Measurements from ENCODE around the gene CDH4. TPM values are rescaled to one million over a fixed set of nuclear protein-coding genes. Genes with fewer than 3 reads are reported as not detected.

The CDH4 gene
- total and polyA plus RNA-seq, 8 donors: under 0.01 to 2.2 (median 0.11) TPM; not detected in 2

DNA sequence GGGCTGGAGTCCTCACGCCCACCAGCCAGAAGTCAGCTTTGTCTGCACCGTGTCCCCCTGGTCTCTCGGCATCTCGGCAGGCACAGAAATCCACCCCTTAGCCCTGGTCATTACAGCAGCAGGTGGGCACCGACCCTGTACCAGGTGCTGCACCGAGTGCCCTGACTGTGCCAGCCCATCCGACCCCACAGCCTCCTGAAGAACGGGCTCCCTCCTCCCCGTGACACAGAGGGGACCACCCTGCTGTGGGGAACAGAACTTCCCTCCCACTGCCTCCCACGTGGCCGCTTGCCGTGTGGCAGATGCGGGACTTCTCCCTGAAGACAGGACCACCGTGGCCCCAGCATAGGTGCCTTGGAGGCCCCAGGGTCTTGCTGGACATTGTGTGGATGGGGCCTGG is 652.4 kb downstream of the CDH4 start:
- H3K4me1 ChIP-seq: peaks cover 0 to 6% (median 0%) of the 10 kb centered on the region in 4 donors
- H3K4me3 ChIP-seq: no peak overlapping the region
- H3K27me3 ChIP-seq: peaks cover 0 to 84% (median 36%) of the 10 kb centered on the region in 3 donors
- H3K9me3 ChIP-seq: no peaks in the 10 kb centered on the region
- intact Hi-C loops (cut with DNase I; ENCODE audit: low total_unique reads): no loop called here
- WGBS, 5 donors: 78 to 90% (median 83%) methylated on average over 14 of the region's 14 CpGs
- no peak overlapping the region for H3K27ac ChIP-seq
- no peaks in the 10 kb centered on the region for H3K36me3 ChIP-seq
- no peak for DNase-seq
- TF ChIP-seq POLR2AphosphoS5 (IDR thresholded peaks at IDR 0.05) (no peak), POLR2A (IDR thresholded peaks at IDR 0.05) (no peak), EP300 (IDR thresholded peaks at IDR 0.05) (no peak)
- TF ChIP-seq, protein P1, sequence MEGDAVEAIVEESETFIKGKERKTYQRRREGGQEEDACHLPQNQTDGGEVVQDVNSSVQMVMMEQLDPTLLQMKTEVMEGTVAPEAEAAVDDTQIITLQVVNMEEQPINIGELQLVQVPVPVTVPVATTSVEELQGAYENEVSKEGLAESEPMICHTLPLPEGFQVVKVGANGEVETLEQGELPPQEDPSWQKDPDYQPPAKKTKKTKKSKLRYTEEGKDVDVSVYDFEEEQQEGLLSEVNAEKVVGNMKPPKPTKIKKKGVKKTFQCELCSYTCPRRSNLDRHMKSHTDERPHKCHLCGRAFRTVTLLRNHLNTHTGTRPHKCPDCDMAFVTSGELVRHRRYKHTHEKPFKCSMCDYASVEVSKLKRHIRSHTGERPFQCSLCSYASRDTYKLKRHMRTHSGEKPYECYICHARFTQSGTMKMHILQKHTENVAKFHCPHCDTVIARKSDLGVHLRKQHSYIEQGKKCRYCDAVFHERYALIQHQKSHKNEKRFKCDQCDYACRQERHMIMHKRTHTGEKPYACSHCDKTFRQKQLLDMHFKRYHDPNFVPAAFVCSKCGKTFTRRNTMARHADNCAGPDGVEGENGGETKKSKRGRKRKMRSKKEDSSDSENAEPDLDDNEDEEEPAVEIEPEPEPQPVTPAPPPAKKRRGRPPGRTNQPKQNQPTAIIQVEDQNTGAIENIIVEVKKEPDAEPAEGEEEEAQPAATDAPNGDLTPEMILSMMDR (IDR thresholded peaks at IDR 0.05): no peak

DNA sequence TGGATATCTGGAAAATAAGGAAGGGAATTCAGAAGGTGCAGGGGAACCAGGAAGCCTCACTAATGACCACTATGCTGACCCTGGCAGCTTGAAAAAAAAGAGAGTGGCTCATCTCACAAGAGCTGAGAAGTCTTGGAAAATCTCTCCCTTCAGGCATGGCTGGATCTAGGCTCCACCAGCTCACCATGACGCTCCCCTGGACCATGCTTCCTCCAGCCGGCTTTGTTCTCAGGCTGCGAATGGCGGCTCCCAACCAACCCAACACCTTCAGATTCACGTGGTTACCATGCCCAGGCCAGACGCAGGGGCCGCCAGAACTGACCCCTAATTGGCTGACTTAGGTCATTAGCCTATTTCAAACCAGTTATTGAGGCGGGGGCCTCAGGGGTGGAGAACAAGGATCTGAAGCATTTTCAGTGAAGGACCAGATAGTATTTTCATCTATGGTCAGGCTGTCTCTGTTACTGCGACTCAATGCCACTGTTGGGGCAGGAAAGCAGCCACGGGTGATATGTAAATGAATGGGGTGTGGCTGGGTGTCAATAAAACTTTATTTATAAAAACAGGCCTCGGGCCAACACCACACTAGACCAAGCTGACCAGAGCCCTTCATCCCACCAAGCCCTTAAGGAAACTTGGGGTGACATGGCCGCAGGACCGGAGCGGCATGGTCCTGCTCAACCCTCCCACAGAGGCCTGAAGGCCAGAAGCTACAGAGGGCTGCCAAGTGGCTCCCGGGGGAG is 653.9 kb downstream of the CDH4 start:
- TF ChIP-seq POLR2A (IDR thresholded peaks at IDR 0.05): no peak
- Histone ChIP-seq H3K4me1 (peaks cover 0 to 6% (median 0%) of the 10 kb centered on the region in 4 donors), H3K9me3 (peaks cover 0 to 7% (median 6%) of the 10 kb centered on the region in 4 donors), H3K27me3 (peaks cover 0 to 74% (median 29%) of the 10 kb centered on the region in 3 donors), H3K4me3 (no peak overlapping the region), H3K36me3 (no peaks in the 10 kb centered on the region), H3K27ac (no peak overlapping the region)
- DNase-seq: no peak
- WGBS, 5 donors: 89 to 92% (median 90%) methylated on average over 12 to 15 of the region's 15 CpGs
- intact Hi-C loops (cut with DNase I; ENCODE audit: low total_unique reads): no loop called here

- DNase-seq: no peak
Measured at GRCh38 chr20:61907081-61907891, 655.2 kb downstream of the CDH4 start.

DNA sequence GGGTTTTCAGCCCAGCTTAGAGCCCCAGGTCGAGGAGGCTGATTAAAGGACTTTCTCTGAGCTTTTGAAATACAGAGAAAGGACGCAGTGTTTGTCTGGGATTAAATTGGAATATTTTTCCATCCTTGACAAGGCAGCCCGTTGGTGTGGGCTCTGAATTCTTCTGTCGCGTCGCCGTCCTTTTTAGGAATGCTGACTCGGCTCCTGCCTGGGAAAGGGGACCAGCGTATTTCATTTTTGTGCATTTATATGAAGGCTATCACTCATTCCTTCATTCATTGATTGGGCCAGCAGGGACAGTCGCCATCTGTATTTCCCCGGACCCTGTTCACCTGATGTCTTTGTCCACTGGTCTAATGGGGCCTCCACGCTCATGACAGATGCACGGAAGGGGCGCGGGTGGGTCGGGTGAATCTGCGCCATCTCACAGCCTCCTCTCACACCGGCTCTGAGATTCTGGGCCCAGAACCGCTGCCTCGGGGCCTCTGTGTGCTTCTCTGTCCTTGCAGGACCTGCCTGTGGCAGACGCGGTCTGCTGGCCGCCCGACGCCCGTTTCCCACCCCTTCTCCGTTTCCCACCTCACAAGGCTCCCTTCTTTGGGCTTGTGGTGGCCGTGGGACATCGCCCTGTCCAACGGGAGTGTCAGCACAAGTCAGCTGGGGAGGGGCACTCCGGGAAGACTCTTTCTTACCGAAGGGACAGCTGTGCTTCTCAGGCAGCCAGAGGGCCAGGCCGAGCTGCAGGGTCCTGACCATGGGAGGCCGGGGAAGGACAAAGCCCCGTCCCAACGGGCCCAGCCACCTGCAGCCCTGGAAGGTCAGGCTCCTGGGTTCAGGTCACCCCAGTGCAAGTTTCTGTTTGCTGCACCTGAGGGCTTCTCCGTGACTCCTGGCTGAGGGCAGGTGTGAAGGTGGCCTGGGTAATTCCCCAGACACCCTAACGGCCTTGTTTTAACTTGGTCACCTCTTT is 656.3 kb downstream of the CDH4 start:
- no peak overlapping the region for H3K27ac ChIP-seq
- DNase-seq: no peak
- H3K27me3 ChIP-seq: peaks cover 0 to 63% (median 13%) of the 10 kb centered on the region in 3 donors
- H3K9me3 ChIP-seq: peaks cover 0 to 9% (median 8%) of the 10 kb centered on the region in 4 donors
- no peaks in the 10 kb centered on the region for H3K4me1 ChIP-seq
- no peak for TF ChIP-seq POLR2AphosphoS5 (IDR thresholded peaks at IDR 0.05)
- TF ChIP-seq POLR2A (IDR thresholded peaks at IDR 0.05): no peak
- TF ChIP-seq, protein P1 (IDR thresholded peaks at IDR 0.05): no peak
- TF ChIP-seq EP300 (IDR thresholded peaks at IDR 0.05): no peak
- no peak overlapping the region for H3K4me3 ChIP-seq
- WGBS, 5 donors: 73 to 87% (median 79%) methylated on average over 32 to 38 of the region's 38 CpGs
- H3K36me3 ChIP-seq: no peaks in the 10 kb centered on the region
- intact Hi-C loops (cut with DNase I; ENCODE audit: low total_unique reads): no loop called here

More at GRCh38 chr20:61907081-61907891, 655.2 kb downstream of the CDH4 start:
- no peak for TF ChIP-seq POLR2A (IDR thresholded peaks at IDR 0.05)
- TF ChIP-seq, protein P1 (IDR thresholded peaks at IDR 0.05): no peak
- no peak for TF ChIP-seq POLR2AphosphoS5 (IDR thresholded peaks at IDR 0.05)
- TF ChIP-seq EP300 (IDR thresholded peaks at IDR 0.05): no peak
- no peaks in the 10 kb centered on the region for H3K36me3 ChIP-seq
- intact Hi-C loops (cut with DNase I; ENCODE audit: low total_unique reads): no loop called here
- peaks cover 0 to 3% (median 0%) of the 10 kb centered on the region in 4 donors for H3K4me1 ChIP-seq
- H3K27ac ChIP-seq: no peak overlapping the region
- peaks cover 0 to 61% (median 16%) of the 10 kb centered on the region in 3 donors for H3K27me3 ChIP-seq
- H3K4me3 ChIP-seq: no peak overlapping the region
- H3K9me3 ChIP-seq: peaks cover 0 to 9% (median 8%) of the 10 kb centered on the region in 4 donors
- 74 to 88% (median 84%) methylated on average over 5 to 24 of the region's 24 CpGs for WGBS, 5 donors
